ENCODE results near the gene AIPL1.

The AIPL1 gene

DNA sequence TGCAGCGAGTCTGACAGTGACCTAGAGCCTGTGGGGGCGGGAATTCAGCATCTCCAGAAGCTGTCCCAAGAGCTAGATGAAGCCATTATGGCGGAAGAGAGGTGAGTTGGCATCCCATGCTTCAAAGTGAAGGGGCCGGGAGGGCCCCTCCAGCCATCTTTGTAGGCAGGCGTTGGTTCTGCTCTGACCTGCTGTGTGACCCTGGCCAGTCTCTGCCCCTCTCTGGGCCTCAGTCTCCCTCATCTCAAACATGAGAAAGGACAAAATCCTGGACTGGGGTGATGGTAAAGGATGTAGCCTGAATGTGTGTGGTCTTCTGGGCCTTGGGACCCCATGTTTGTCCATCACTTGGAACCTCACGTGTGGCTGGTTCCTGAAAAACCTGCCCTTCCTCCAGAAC, 14.4 kb upstream of the AIPL1 start:
- TF ChIP-seq, protein P1, sequence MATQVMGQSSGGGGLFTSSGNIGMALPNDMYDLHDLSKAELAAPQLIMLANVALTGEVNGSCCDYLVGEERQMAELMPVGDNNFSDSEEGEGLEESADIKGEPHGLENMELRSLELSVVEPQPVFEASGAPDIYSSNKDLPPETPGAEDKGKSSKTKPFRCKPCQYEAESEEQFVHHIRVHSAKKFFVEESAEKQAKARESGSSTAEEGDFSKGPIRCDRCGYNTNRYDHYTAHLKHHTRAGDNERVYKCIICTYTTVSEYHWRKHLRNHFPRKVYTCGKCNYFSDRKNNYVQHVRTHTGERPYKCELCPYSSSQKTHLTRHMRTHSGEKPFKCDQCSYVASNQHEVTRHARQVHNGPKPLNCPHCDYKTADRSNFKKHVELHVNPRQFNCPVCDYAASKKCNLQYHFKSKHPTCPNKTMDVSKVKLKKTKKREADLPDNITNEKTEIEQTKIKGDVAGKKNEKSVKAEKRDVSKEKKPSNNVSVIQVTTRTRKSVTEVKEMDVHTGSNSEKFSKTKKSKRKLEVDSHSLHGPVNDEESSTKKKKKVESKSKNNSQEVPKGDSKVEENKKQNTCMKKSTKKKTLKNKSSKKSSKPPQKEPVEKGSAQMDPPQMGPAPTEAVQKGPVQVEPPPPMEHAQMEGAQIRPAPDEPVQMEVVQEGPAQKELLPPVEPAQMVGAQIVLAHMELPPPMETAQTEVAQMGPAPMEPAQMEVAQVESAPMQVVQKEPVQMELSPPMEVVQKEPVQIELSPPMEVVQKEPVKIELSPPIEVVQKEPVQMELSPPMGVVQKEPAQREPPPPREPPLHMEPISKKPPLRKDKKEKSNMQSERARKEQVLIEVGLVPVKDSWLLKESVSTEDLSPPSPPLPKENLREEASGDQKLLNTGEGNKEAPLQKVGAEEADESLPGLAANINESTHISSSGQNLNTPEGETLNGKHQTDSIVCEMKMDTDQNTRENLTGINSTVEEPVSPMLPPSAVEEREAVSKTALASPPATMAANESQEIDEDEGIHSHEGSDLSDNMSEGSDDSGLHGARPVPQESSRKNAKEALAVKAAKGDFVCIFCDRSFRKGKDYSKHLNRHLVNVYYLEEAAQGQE (IDR thresholded peaks at IDR 0.05; ENCODE audit: insufficient read depth in 1 of 2, low read depth in 2 of 2, low read length in 2 of 2), result no peak
- no peak for TF ChIP-seq FOXP2 (optimal IDR thresholded peaks at IDR 0.05; ENCODE audit: borderline replicate concordance, extremely low read depth, extremely low read length, insufficient read depth)
- no peak for TF ChIP-seq SIN3A (IDR thresholded peaks at IDR 0.05; ENCODE audit: borderline replicate concordance, insufficient read depth, low read length)
- TF ChIP-seq TAF1 (IDR thresholded peaks at IDR 0.05; ENCODE audit: borderline replicate concordance, insufficient read depth, low read length), result no peak
- TF ChIP-seq POLR2AphosphoS5 (IDR thresholded peaks at IDR 0.05; ENCODE audit: low read depth, low read length), result no peak; the same call in 1 of the 2 replicates

DNA sequence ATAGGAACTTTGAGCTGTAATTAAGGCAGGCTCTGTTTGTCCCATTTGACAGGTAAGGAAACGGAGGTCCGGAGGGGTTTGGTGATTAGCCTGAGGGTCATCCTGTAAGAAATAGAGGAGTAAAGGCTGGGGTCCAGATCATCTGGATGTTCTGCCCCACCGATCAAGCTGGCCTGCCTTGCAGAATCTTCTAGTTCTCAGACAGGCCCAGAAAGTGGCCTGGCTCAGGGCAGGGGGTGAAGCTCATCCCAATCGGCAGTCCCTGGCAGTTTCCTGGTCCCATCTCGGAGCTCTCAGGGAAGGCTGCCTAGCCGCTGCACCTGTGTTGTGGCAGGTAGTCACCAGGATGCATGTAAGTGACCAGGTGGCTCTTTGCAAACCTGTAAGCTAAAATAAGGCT, 13.6 kb upstream of the AIPL1 start:
- TF ChIP-seq FOXP2 (optimal IDR thresholded peaks at IDR 0.05; ENCODE audit: borderline replicate concordance, extremely low read depth, extremely low read length, insufficient read depth) (no peak), SIN3A (IDR thresholded peaks at IDR 0.05; ENCODE audit: borderline replicate concordance, insufficient read depth, low read length) (no peak), TAF1 (IDR thresholded peaks at IDR 0.05; ENCODE audit: borderline replicate concordance, insufficient read depth, low read length) (no peak), POLR2AphosphoS5 (IDR thresholded peaks at IDR 0.05; ENCODE audit: low read depth, low read length) (no peak)
- TF ChIP-seq, protein P1 (IDR thresholded peaks at IDR 0.05; ENCODE audit: insufficient read depth in 1 of 2, low read depth in 2 of 2, low read length in 2 of 2), result no peak

DNA sequence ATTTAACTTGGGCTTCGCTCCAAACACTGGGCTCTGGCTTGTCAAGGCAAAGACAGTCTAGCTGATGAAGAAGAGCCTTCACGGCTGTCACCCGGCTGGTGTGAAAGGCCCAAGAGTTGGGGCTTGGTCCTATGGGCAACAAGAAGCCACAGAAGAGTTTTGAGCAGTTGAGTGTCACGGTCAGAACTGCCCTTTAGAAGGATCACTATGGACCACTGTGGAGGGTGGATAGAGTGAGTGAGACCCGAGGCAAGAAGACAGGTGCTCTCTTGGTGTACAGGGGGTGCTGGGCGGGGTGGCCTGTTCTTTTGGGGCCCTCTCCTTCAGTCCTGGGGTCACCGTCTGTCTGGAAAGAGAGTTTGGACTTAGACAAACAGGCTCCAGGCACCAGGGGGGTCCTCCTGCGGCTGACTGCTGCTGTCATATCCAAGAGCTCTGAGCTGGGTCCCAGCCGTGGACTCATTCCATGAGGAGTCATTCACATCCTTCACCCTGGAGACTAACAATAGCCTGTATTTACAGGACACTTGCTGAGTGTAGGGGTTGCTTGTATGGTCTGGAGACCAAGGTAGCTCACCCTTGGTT, 11.7 kb upstream of the AIPL1 start:
- TF ChIP-seq, protein P1 (IDR thresholded peaks at IDR 0.05; ENCODE audit: insufficient read depth in 1 of 2, low read depth in 2 of 2, low read length in 2 of 2), result no peak
- TF ChIP-seq FOXP2 (optimal IDR thresholded peaks at IDR 0.05; ENCODE audit: borderline replicate concordance, extremely low read depth, extremely low read length, insufficient read depth) (no peak), POLR2AphosphoS5 (IDR thresholded peaks at IDR 0.05; ENCODE audit: low read depth, low read length) (no peak), SIN3A (IDR thresholded peaks at IDR 0.05; ENCODE audit: borderline replicate concordance, insufficient read depth, low read length) (no peak), TAF1 (IDR thresholded peaks at IDR 0.05; ENCODE audit: borderline replicate concordance, insufficient read depth, low read length) (no peak)

DNA sequence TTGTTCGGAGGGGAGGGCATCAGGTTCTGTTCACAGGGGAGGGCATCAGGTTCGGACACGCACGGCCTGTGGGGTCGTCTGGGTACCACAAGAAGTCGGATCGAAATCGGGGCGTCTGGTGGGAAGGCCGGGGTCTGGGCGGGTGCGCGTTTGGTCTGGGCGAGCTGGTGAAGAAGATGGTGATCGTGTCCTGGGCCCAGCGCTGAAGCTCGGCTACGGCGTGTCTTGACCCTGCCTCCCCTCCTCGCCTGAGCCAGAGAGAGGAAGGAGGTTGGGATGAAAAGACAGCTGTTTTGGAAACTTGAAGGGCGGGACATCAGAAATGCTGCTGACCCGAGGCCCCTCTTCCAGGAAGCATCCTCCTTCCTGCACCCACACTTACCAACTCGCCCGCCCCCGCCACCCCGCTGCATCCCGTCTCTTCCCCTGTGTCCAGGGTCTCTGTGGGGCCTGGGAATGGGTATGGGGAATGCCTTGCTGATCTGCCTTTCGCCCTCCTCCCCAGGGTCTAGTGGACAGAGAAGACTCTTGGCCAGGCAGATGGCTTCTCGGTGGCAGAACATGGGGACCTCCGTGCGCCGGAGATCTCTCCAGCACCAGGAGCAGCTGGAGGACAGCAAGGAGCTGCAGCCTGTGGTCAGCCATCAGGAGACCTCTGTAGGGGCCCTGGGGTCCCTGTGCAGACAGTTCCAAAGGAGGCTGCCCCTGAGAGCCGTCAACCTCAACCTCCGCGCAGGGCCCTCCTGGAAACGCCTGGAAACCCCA, 9.8 kb upstream of the AIPL1 start:
- TF ChIP-seq SIN3A (IDR thresholded peaks at IDR 0.05; ENCODE audit: borderline replicate concordance, insufficient read depth, low read length) (no peak), TAF1 (IDR thresholded peaks at IDR 0.05; ENCODE audit: borderline replicate concordance, insufficient read depth, low read length) (no peak), FOXP2 (optimal IDR thresholded peaks at IDR 0.05; ENCODE audit: borderline replicate concordance, extremely low read depth, extremely low read length, insufficient read depth) (no peak), POLR2AphosphoS5 (IDR thresholded peaks at IDR 0.05; ENCODE audit: low read depth, low read length) (no peak)
- TF ChIP-seq, protein P1 (IDR thresholded peaks at IDR 0.05; ENCODE audit: insufficient read depth in 1 of 2, low read depth in 2 of 2, low read length in 2 of 2), result no peak
